Stimulated activated naive CD8-positive, alpha-beta T cell treated with anti-CD3 and anti-CD28 coated beads, Interleukin-15, Interleukin-2, amounts not matched to agents 100 ng/mL and 50 ng/mL, for 24 hours (primary cell): ENCODE data around the gene CCDC85A.
"Not testable (repeated sequence)": the region's sequence is repeated elsewhere in the genome, so short reads cannot be mapped to it uniquely, and the experiment has no call there.

Experiments used
- H3K27ac Mint-ChIP-seq: one replicate; pipeline ENCODE4 v1.8.0; 2021; ENCODE audit warnings: mild to moderate bottlenecking, mixed read lengths
- H3K27me3 Mint-ChIP-seq: one replicate; pipeline ENCODE4 v1.8.0; 2021; ENCODE audit warnings: mixed read lengths
- H3K36me3 Mint-ChIP-seq: one replicate; pipeline ENCODE4 v1.8.0; 2021; ENCODE audit warnings: low read depth, mixed read lengths
- H3K4me1 Mint-ChIP-seq: one replicate; pipeline ENCODE4 v1.8.0; 2021; ENCODE audit warnings: low read depth, mixed read lengths
- H3K4me3 Mint-ChIP-seq: one replicate; pipeline ENCODE4 v1.8.0; 2021; ENCODE audit warnings: mild to moderate bottlenecking, mixed read lengths
- H3K9me3 Mint-ChIP-seq: one replicate; pipeline ENCODE4 v1.8.0; 2021; ENCODE audit warnings: mixed read lengths

CCDC85A gene

DNA sequence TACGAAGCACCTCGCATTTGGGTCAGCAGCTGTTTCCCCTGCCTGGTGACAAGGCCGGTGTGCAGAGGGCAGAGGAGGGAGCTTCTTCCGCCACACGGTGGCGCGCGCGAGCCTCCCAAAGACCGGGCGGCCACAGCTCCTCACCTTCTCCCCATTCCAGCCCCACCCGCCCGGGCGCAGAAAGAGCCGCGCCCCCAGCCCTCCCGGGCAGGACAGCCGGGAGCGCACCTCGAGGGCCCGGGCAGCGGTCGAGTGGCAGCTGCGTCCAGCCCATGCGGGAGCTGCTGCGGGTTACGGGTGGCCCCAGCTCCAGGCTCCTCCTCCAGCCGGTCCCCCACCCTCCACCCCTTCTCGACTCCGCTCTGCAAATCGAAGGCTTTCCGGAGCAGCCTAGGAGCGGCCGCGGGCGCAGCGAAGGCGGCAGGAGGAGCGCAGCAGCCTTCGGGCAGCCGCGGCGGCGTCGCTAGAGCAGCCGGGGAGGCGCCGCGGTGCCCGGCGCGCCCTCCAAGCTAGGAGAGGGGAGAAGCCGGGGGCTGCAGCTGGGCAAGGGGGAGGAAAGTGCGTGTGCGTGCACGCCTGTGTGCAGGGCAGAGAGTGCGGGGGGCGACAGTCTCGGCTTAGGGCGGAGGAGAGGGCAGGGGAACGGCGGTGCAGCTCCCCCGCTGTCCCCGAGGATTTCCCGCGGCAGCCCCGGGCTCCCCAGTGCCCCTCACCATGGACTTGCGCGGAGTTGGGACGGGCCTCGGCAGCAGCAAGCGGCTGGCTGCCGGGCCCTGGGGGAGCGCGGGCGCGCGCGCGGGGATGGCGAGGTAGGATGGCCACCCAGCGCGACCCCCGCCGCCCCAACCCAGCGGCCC, at the start of gene CCDC85A:
Gene CCDC85A, plus strand, starts transcription at position 348 of the 857 bp plus-strand sequence. CDS start 635 bp downstream, outside the sequence.
- Mint-ChIP-seq H3K27me3 (peaks cover 63% of the 10 kb centered on the region), H3K4me3 (peak within 1 kb of the TSS; percentile 17), H3K36me3 (no peaks in the 10 kb centered on the region), H3K9me3 (no peaks in the 10 kb centered on the region), H3K27ac (no peak within 1 kb of the TSS), H3K4me1 (peaks cover 6% of the 10 kb centered on the region)

- Mint-ChIP-seq H3K4me1 (no peaks in the 10 kb centered on the region), H3K4me3 (no peak overlapping the region), H3K36me3 (no peaks in the 10 kb centered on the region)
Measured at GRCh38 chr2:56134861-56135260, 48.9 kb upstream of the CCDC85A start.

GRCh38 chr2:56142497-56143061, 41.2 kb upstream of the CCDC85A start:
- not testable (repeated sequence) for H3K4me1 Mint-ChIP-seq, H3K9me3 Mint-ChIP-seq, H3K4me3 Mint-ChIP-seq, H3K27ac Mint-ChIP-seq, H3K36me3 Mint-ChIP-seq, H3K27me3 Mint-ChIP-seq

More at GRCh38 chr2:56134861-56135260, 48.9 kb upstream of the CCDC85A start:
- H3K27ac Mint-ChIP-seq: no peak overlapping the region
- no peaks in the 10 kb centered on the region for H3K9me3 Mint-ChIP-seq
- no peaks in the 10 kb centered on the region for H3K27me3 Mint-ChIP-seq

- H3K4me3 Mint-ChIP-seq: no peak overlapping the region
- peaks cover 12% of the 10 kb centered on the region for H3K27me3 Mint-ChIP-seq
- peaks cover 4% of the 10 kb centered on the region for H3K9me3 Mint-ChIP-seq
- H3K4me1 Mint-ChIP-seq: no peaks in the 10 kb centered on the region
- no peaks in the 10 kb centered on the region for H3K36me3 Mint-ChIP-seq
- H3K27ac Mint-ChIP-seq: no peak overlapping the region
Measured at GRCh38 chr2:56147907-56148306, 35.9 kb upstream of the CCDC85A start.

GRCh38 chr2:56148825-56149224, 35.0 kb upstream of the CCDC85A start:
- H3K36me3 Mint-ChIP-seq: no peaks in the 10 kb centered on the region
- no peak overlapping the region for H3K27ac Mint-ChIP-seq
- no peaks in the 10 kb centered on the region for H3K9me3 Mint-ChIP-seq
- peaks cover 8% of the 10 kb centered on the region for H3K27me3 Mint-ChIP-seq
- H3K4me3 Mint-ChIP-seq: no peak overlapping the region
- H3K4me1 Mint-ChIP-seq: no peaks in the 10 kb centered on the region

GRCh38 chr2:56151841-56152240, 31.9 kb upstream of the CCDC85A start:
- H3K4me1 Mint-ChIP-seq: no peaks in the 10 kb centered on the region
- H3K4me3 Mint-ChIP-seq: no peak overlapping the region
- no peak overlapping the region for H3K27ac Mint-ChIP-seq
- H3K27me3 Mint-ChIP-seq: peaks cover 4% of the 10 kb centered on the region
- no peaks in the 10 kb centered on the region for H3K36me3 Mint-ChIP-seq
- no peaks in the 10 kb centered on the region for H3K9me3 Mint-ChIP-seq

DNA sequence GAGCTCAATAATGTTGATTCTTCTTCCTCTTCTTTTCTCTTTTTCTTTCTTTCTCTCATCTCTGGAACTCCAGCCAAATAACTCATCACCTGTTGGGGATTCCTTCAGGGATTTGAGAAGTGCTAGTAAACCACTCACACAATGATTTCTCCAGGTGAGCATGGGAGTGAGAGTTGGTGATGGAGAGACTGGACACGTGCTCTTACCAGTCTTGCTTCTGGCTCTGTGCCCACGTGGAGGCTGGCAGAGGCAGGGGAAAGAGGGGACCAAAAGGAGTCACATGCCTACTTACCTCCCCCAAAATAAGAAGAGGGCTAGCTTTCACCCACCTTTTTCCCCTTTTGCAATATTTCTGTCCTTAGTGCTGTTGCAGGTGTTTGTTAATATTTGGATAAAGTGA, 28.6 kb upstream of the CCDC85A start:
- H3K9me3 Mint-ChIP-seq: no peaks in the 10 kb centered on the region
- no peak overlapping the region for H3K4me3 Mint-ChIP-seq
- H3K36me3 Mint-ChIP-seq: no peaks in the 10 kb centered on the region
- H3K27ac Mint-ChIP-seq: no peak overlapping the region
- no peaks in the 10 kb centered on the region for H3K4me1 Mint-ChIP-seq
- peaks cover 4% of the 10 kb centered on the region for H3K27me3 Mint-ChIP-seq

GRCh38 chr2:56159875-56160274, 23.9 kb upstream of the CCDC85A start:
- not testable (repeated sequence) for H3K4me3 Mint-ChIP-seq, H3K27me3 Mint-ChIP-seq, H3K4me1 Mint-ChIP-seq, H3K27ac Mint-ChIP-seq, H3K9me3 Mint-ChIP-seq, H3K36me3 Mint-ChIP-seq

- H3K4me1 Mint-ChIP-seq: no peaks in the 10 kb centered on the region
- H3K27ac Mint-ChIP-seq: no peak overlapping the region
- H3K27me3 Mint-ChIP-seq: no peaks in the 10 kb centered on the region
- peaks cover 7% of the 10 kb centered on the region for H3K9me3 Mint-ChIP-seq
- H3K36me3 Mint-ChIP-seq: no peaks in the 10 kb centered on the region
- H3K4me3 Mint-ChIP-seq: no peak overlapping the region
Measured at GRCh38 chr2:56167616-56168562, 15.9 kb upstream of the CCDC85A start.

- H3K27ac Mint-ChIP-seq: no peak overlapping the region
- H3K9me3 Mint-ChIP-seq: peaks cover 7% of the 10 kb centered on the region
- H3K27me3 Mint-ChIP-seq: no peaks in the 10 kb centered on the region
- H3K4me3 Mint-ChIP-seq: no peak overlapping the region
- no peaks in the 10 kb centered on the region for H3K4me1 Mint-ChIP-seq
- H3K36me3 Mint-ChIP-seq: no peaks in the 10 kb centered on the region
Measured at GRCh38 chr2:56169521-56169920, 14.3 kb upstream of the CCDC85A start.

GRCh38 chr2:56170504-56170903, 13.3 kb upstream of the CCDC85A start:
- Mint-ChIP-seq H3K4me1 (no peaks in the 10 kb centered on the region), H3K36me3 (no peaks in the 10 kb centered on the region), H3K27ac (no peak overlapping the region), H3K27me3 (no peaks in the 10 kb centered on the region), H3K4me3 (no peak overlapping the region), H3K9me3 (peaks cover 7% of the 10 kb centered on the region)

- Mint-ChIP-seq H3K36me3 (no peaks in the 10 kb centered on the region), H3K9me3 (peaks cover 7% of the 10 kb centered on the region), H3K4me1 (no peaks in the 10 kb centered on the region), H3K4me3 (no peak overlapping the region), H3K27me3 (no peaks in the 10 kb centered on the region), H3K27ac (no peak overlapping the region)
Measured at GRCh38 chr2:56170988-56171387, 12.8 kb upstream of the CCDC85A start.

GRCh38 chr2:56175779-56176178, 8.0 kb upstream of the CCDC85A start:
- Mint-ChIP-seq H3K27me3 (peaks cover 10% of the 10 kb centered on the region), H3K4me1 (no peaks in the 10 kb centered on the region), H3K4me3 (no peak overlapping the region), H3K9me3 (peaks cover 4% of the 10 kb centered on the region), H3K27ac (no peak overlapping the region), H3K36me3 (no peaks in the 10 kb centered on the region)

DNA sequence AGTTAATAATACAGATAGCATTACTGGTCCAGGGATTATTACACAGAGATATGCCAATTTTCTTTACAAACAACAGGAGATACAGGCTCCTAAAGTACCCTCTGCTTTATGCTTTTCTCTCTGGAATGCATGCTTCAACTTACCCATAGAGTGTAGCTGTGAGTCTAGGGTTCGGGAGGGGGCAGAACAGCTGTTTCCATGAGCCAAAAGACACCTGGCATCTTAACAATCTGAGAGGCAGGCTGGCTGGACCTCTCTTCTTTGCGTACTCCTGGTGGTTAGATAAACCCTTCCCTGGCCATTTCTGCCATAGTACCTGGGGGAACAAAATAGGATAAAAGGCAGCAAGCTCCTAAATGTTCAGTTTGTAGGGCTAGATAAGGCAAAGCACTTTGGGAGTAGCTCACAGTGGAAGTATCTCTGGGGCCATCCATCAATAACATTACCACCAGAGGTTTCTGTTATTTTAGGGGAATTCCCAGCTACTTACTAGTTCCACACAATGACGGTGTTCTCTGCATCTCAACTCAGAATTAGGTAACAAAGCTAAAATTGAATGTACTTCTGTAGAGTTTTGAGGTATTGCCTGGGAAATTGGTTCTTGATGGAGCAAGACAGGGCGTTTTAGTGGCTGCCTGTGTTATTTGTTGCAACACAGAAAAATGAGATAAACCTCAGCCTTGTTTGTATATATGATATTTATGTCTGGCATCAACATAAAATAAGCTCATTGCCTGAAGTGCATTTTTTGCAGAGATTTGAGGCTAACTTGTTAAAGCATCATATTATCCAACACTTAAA, 6.2 kb upstream of the CCDC85A start:
- peaks cover 25% of the 10 kb centered on the region for H3K27me3 Mint-ChIP-seq
- H3K9me3 Mint-ChIP-seq: no peaks in the 10 kb centered on the region
- H3K4me3 Mint-ChIP-seq: no peak overlapping the region
- no peaks in the 10 kb centered on the region for H3K36me3 Mint-ChIP-seq
- H3K4me1 Mint-ChIP-seq: no peaks in the 10 kb centered on the region
- H3K27ac Mint-ChIP-seq: no peak overlapping the region
